K562 (cell line): ENCODE measurements around the gene RNPEP. TPM values are rescaled to one million over a fixed set of nuclear protein-coding genes. Genes with fewer than 3 reads are reported as not detected.
A peak's percentile ranks its signal among the peaks of the same experiment; 100 is the strongest.

Source experiments
- ETV6 ChIP-seq, 3 experiments: fragments of 150-350 bp in 1 of 3; sonication (generic) in 1 of 3; formaldehyde crosslinking in 1 of 3; IDR thresholded peaks; 2 replicates each; pipeline versions ENCODE4 v1.6.1 to v1.8.0; 2014 to 2022; ENCODE audit warnings: borderline replicate concordance in 2 of 3, low read depth in 2 of 3, antibody characterized with exemption in 1 of 3, low read length in 1 of 3, mild to moderate bottlenecking in 1 of 3, missing genetic modification reagents in 1 of 3
- EZH2 ChIP-seq: IDR thresholded peaks from 2 replicates; pipeline ENCODE4 v1.6.1; 2012; ENCODE audit warnings: low read depth, mild to moderate bottlenecking, inconsistent platforms, low read length, borderline replicate concordance
- HIVEP1 ChIP-seq: fragments of 250-450 bp; sonication (Bioruptor Pico); IDR thresholded peaks from 2 replicates; pipeline ENCODE4 v1.4.0; 2020; ENCODE audit warnings: mild to moderate bottlenecking
- HNRNPUL1 ChIP-seq: fragments of 200-400 bp; formaldehyde crosslinking; IDR thresholded peaks from 2 replicates; pipeline ENCODE4 v1.6.1; 2017; ENCODE audit warnings: low read length
- JUN ChIP-seq, 2 experiments: sonication (generic) in 1 of 2; formaldehyde crosslinking in 1 of 2; IDR thresholded peaks; 2 replicates each; pipeline versions ENCODE4 v1.6.1 to v1.8.0; 2012 to 2022; ENCODE audit warnings: borderline replicate concordance in 2 of 2, mild to moderate bottlenecking in 2 of 2, improper control_type of control experiment in 1 of 2, low read depth in 1 of 2, low read length in 1 of 2, missing genetic modification reagents in 1 of 2
- MITF ChIP-seq: IDR thresholded peaks from 2 replicates; pipeline ENCODE4 v1.6.1; 2014; ENCODE audit warnings: antibody characterized with exemption
- NCOA6 ChIP-seq: fragments of 450-650 bp; IDR thresholded peaks from 2 replicates; pipeline ENCODE4 v1.6.1; 2017; ENCODE audit warnings: mild to moderate bottlenecking
- PHF20 ChIP-seq: fragments of 450-650 bp; IDR thresholded peaks from 2 replicates; pipeline ENCODE4 v1.6.1; 2018; ENCODE audit not compliant: partially characterized antibody
- RBM14 ChIP-seq: fragments of 200-400 bp; formaldehyde crosslinking; IDR thresholded peaks from 2 replicates; pipeline ENCODE4 v1.6.1; 2018; ENCODE audit warnings: low read depth, mild to moderate bottlenecking, low read length, moderate library complexity, borderline replicate concordance; ENCODE audit not compliant: insufficient read depth
- SOX6 ChIP-seq: fragments of 450-650 bp; IDR thresholded peaks from 2 replicates; pipeline ENCODE4 v1.6.1; 2014; ENCODE audit warnings: mild to moderate bottlenecking
- TCFL5 ChIP-seq: fragments of 250-450 bp; sonication (Bioruptor Pico); conservative IDR thresholded peaks from 2 replicates; pipeline ENCODE4 v1.6.1; 2021; ENCODE audit warnings: mild to moderate bottlenecking, moderate library complexity, matching md5 sums
- VEZF1 ChIP-seq: fragments of 200-800 bp; sonication (Bioruptor generic); IDR thresholded peaks from 2 replicates; pipeline ENCODE4 v1.6.1; 2017; ENCODE audit warnings: missing genetic modification characterization, missing compliant biosample characterization
- ZNF133 ChIP-seq: fragments of 250-450 bp; sonication (Bioruptor Pico); IDR thresholded peaks from 2 replicates; pipeline ENCODE4 v1.4.0; 2020; ENCODE audit warnings: mild to moderate bottlenecking
- ZNF140 ChIP-seq: fragments of 250-450 bp; sonication (Bioruptor Pico); IDR thresholded peaks from 2 replicates; pipeline ENCODE4 v1.8.0; 2021; ENCODE audit warnings: moderate library complexity, mild to moderate bottlenecking, inconsistent platforms
- ZNF407 ChIP-seq: fragments of 450-650 bp; IDR thresholded peaks from 2 replicates; pipeline ENCODE4 v1.6.1; 2016; ENCODE audit warnings: low read depth
- ZNF668 ChIP-seq: fragments of 250-450 bp; sonication (Bioruptor Pico); IDR thresholded peaks from 2 replicates; pipeline ENCODE4 v1.8.0; 2022; ENCODE audit warnings: mild to moderate bottlenecking, inconsistent platforms
- polyA plus RNA-seq, 8 experiments: library from polyadenylated mRNA; depleted of rRNA in 4 of 8; stranded (reverse) in 5 of 8; unstranded in 3 of 8; fragments of >200 nt; fragmentation: Nextera tagmentation in 2 of 8; fragmentation: Illumina TruSeq in 1 of 8; extraction: Ambion mirVana in 2 of 8; extraction: Trizol in 1 of 8; gene quantifications; 2 replicates each; pipeline versions ENCODE4 v1.2.1 to v1.2.3, GENCODE V29; 2011 to 2014; ENCODE audit warnings: inconsistent platforms in 1 of 8, missing spikeins in 1 of 8
- total RNA-seq, 7 experiments: library from RNA; depleted of rRNA in 6 of 7; stranded (reverse); fragments of >200 nt in 6 of 7; fragmentation: Illumina TruSeq in 2 of 7; extraction: Trizol in 2 of 7; gene quantifications; 2 replicates each; pipeline versions ENCODE4 v1.2.1 to v1.2.3, GENCODE V29; 2011 to 2021; ENCODE audit warnings: low replicate concordance in 1 of 7

Gene RNPEP
- total and polyA plus RNA-seq, 9 of the 15 experiments (the other 6 are each of a cell fraction or from before 2014, with no cell fraction given): 27.5 to 131 (median 63.4) TPM

- peak; percentile 73 for TF ChIP-seq PHF20
- TF ChIP-seq ZNF133: no peak
- no peak for TF ChIP-seq HNRNPUL1
- no peak for TF ChIP-seq NCOA6
- TF ChIP-seq ZNF668: no peak
- TF ChIP-seq MITF: no peak
- TF ChIP-seq ZNF140: 0 out of 2 replicates have a peak, but pooled peaks have one; percentile 34
- TF ChIP-seq EZH2: no peak
- no peak for TF ChIP-seq ZNF407
- TF ChIP-seq RBM14: no peak
- TF ChIP-seq VEZF1 (CRISPR knock-in tag): peak; percentile 64
- TF ChIP-seq HIVEP1 (CRISPR knock-in tag): no peak
- no peak for TF ChIP-seq JUN (IDR thresholded peaks at IDR 0.05; ENCODE audit: borderline replicate concordance, low read depth, low read length)
- no peak for TF ChIP-seq JUN (CRISPR knock-in tag; IDR thresholded peaks at IDR 0.05; ENCODE audit: borderline replicate concordance)
- no peak for TF ChIP-seq TCFL5
- 0 out of 2 replicates have a peak, but pooled peaks have one; percentile 13 for TF ChIP-seq SOX6
- TF ChIP-seq ETV6 (IDR thresholded peaks at IDR 0.05; ENCODE audit: borderline replicate concordance in 1 of 2, low read depth in 2 of 2, low read length in 1 of 2): no peak; a peak in 2 of 4 replicates
- no peak for TF ChIP-seq ETV6 (CRISPR knock-in tag; IDR thresholded peaks at IDR 0.05; ENCODE audit: borderline replicate concordance)
Measured at GRCh38 chr1:201941420-201942128, 40.9 kb upstream of the RNPEP start (continued).
